ENCODE data around the gene TOR3A. TPM values are rescaled to one million over a fixed set of nuclear protein-coding genes. Genes with fewer than 3 reads are reported as not detected.

TOR3A gene
- total and polyA plus RNA-seq, 2 experiments from 2014 or later = 26.5 to 29.5 TPM

- Histone ChIP-seq H3K4me1 (ENCODE audit: low read depth) (peaks cover 19% of the 10 kb centered on the region), H3K4me3 (no peak overlapping the region), H3K27ac (peak overlapping the region; percentile 13), H3K9me3 (ENCODE audit: low read depth) (no peaks in the 10 kb centered on the region), H3K27me3 (no peaks in the 10 kb centered on the region), H3K36me3 (no peaks in the 10 kb centered on the region)
- TF ChIP-seq CTCF (IDR thresholded peaks at IDR 0.05; ENCODE audit: low read depth, low read length) = no peak
- no peak for DNase-seq (ENCODE audit: low read depth in 1 of 2, low spot score in 1 of 2)
Observed at GRCh38 chr1:179047636-179047997, 34.3 kb upstream of the TOR3A start.

GRCh38 chr1:179048339-179049124 lies 33.3 kb upstream of the TOR3A start:
- no peak overlapping the region for H3K4me3 ChIP-seq
- DNase-seq (ENCODE audit: low read depth in 1 of 2, low spot score in 1 of 2) = peak in 1 of 2 donors; percentile 14
- no peak overlapping the region for H3K27ac ChIP-seq
- no peaks in the 10 kb centered on the region for H3K36me3 ChIP-seq
- peaks cover 19% of the 10 kb centered on the region for H3K4me1 ChIP-seq (ENCODE audit: low read depth)
- H3K27me3 ChIP-seq = no peaks in the 10 kb centered on the region
- no peak for TF ChIP-seq CTCF (IDR thresholded peaks at IDR 0.05; ENCODE audit: low read depth, low read length)
- H3K9me3 ChIP-seq (ENCODE audit: low read depth) = no peaks in the 10 kb centered on the region

GRCh38 chr1:179052776-179053175 lies 29.1 kb upstream of the TOR3A start:
- no peak overlapping the region for H3K4me3 ChIP-seq
- no peaks in the 10 kb centered on the region for H3K9me3 ChIP-seq (ENCODE audit: low read depth)
- no peak overlapping the region for H3K27ac ChIP-seq
- peaks cover 16% of the 10 kb centered on the region for H3K4me1 ChIP-seq (ENCODE audit: low read depth)
- no peak for DNase-seq (ENCODE audit: low read depth in 1 of 2, low spot score in 1 of 2)
- no peaks in the 10 kb centered on the region for H3K36me3 ChIP-seq
- TF ChIP-seq CTCF (IDR thresholded peaks at IDR 0.05; ENCODE audit: low read depth, low read length) = no peak
- no peaks in the 10 kb centered on the region for H3K27me3 ChIP-seq

GRCh38 chr1:179053486-179053885 lies 28.4 kb upstream of the TOR3A start:
- no peak for TF ChIP-seq CTCF (IDR thresholded peaks at IDR 0.05; ENCODE audit: low read depth, low read length)
- no peaks in the 10 kb centered on the region for H3K27me3 ChIP-seq
- no peak overlapping the region for H3K4me3 ChIP-seq

DNA sequence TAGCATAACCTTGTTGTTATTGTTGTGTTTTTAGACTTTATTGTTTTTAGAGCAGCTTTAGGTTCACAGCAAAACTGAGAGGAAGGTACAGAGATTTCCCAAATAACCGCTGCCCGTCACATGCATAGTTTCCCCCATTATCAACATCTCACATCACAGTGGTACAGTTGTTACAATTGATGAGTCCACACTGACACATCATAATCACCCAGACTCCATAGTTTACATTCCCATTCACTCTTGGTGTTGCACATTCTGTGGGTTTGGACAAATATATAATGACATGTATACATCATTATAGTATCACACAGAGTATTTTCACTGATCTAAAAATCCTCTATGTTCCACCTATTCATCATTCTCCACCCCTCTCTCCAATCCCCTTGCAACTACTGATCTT lies 25.9 kb upstream of the TOR3A start:
- TF ChIP-seq CTCF (IDR thresholded peaks at IDR 0.05; ENCODE audit: low read depth, low read length) = no peak
- Histone ChIP-seq H3K27me3 (no peaks in the 10 kb centered on the region), H3K36me3 (no peaks in the 10 kb centered on the region), H3K4me3 (no peak overlapping the region), H3K4me1 (ENCODE audit: low read depth) (peaks cover 8% of the 10 kb centered on the region), H3K27ac (no peak overlapping the region), H3K9me3 (ENCODE audit: low read depth) (no peaks in the 10 kb centered on the region)
- DNase-seq (ENCODE audit: low read depth in 1 of 2, low spot score in 1 of 2) = no peak

More at GRCh38 chr1:179053486-179053885, 28.4 kb upstream of the TOR3A start:
- H3K9me3 ChIP-seq (ENCODE audit: low read depth) = no peaks in the 10 kb centered on the region
- peaks cover 13% of the 10 kb centered on the region for H3K4me1 ChIP-seq (ENCODE audit: low read depth)
- H3K27ac ChIP-seq = no peak overlapping the region
- no peak for DNase-seq (ENCODE audit: low read depth in 1 of 2, low spot score in 1 of 2)
- no peaks in the 10 kb centered on the region for H3K36me3 ChIP-seq
